ENCODE results near the gene PPP3R2. TPM values are rescaled to one million over a fixed set of nuclear protein-coding genes. Genes with fewer than 3 reads are reported as not detected.

Gene PPP3R2
- total RNA-seq, 2 experiments from 2014 or later, result not detected

- H3K4me1 ChIP-seq (ENCODE audit: insufficient read depth, low read length, poor library complexity, severe bottlenecking), result no peaks in the 10 kb centered on the region
- H3K36me3 ChIP-seq (ENCODE audit: insufficient read depth, low read length), result no peaks in the 10 kb centered on the region
- H3K79me2 ChIP-seq (ENCODE audit: insufficient read depth, low read depth, low read length), result no peaks in the 10 kb centered on the region
- intact Hi-C loops (cut with micrococcal nuclease; ENCODE audit: unreplicated experiment), result no loop called here
- no peak overlapping the region for H3K4me2 ChIP-seq (ENCODE audit: low read length)
- H3K4me3 ChIP-seq (ENCODE audit: low read depth, low read length, poor library complexity, severe bottlenecking), result no peak overlapping the region
- H3K27ac ChIP-seq (ENCODE audit: low read depth, low read length, poor library complexity, severe bottlenecking), result no peak overlapping the region
- POLR2A ChIA-PET, result no interaction called here
- no peaks in the 10 kb centered on the region for H3K9me3 ChIP-seq (ENCODE audit: low read length)
- no peaks in the 10 kb centered on the region for H3K9me2 ChIP-seq (ENCODE audit: insufficient read depth, low read length)
- no peak for TF ChIP-seq CTCF (conservative IDR thresholded peaks at IDR 0.05; ENCODE audit: low read length)
- no peak for TF ChIP-seq EZH2phosphoT487 (IDR thresholded peaks at IDR 0.05; ENCODE audit: borderline replicate concordance, low read depth, low read length)
- no peak overlapping the region for H2AFZ ChIP-seq (ENCODE audit: low read length)
- H4K20me1 ChIP-seq (ENCODE audit: insufficient read depth, low read length), result 0 out of 2 replicates have a peak, but pooled peaks cover 4% of the 10 kb centered on the region
- CTCF ChIA-PET (ENCODE audit: unreplicated experiment), result no interaction called here
- no peak for DNase-seq (ENCODE audit: low spot score)
- no TSS peak for BruUV-seq (replicated peaks)
These were observed 33.4 kb upstream of the PPP3R2 start for GRCh38 chr9:101628173-101628572.

- Histone ChIP-seq H3K27ac (ENCODE audit: low read depth, low read length, poor library complexity, severe bottlenecking) (no peak overlapping the region), H3K4me3 (ENCODE audit: low read depth, low read length, poor library complexity, severe bottlenecking) (no peak overlapping the region), H3K4me2 (ENCODE audit: low read length) (no peak overlapping the region), H3K79me2 (ENCODE audit: insufficient read depth, low read depth, low read length) (no peaks in the 10 kb centered on the region), H3K9me3 (ENCODE audit: low read length) (no peaks in the 10 kb centered on the region), H4K20me1 (ENCODE audit: insufficient read depth, low read length) (no peaks in the 10 kb centered on the region), H2AFZ (ENCODE audit: low read length) (no peak overlapping the region), H3K9me2 (ENCODE audit: insufficient read depth, low read length) (no peaks in the 10 kb centered on the region), H3K36me3 (ENCODE audit: insufficient read depth, low read length) (no peaks in the 10 kb centered on the region), H3K4me1 (ENCODE audit: insufficient read depth, low read length, poor library complexity, severe bottlenecking) (no peaks in the 10 kb centered on the region)
- CTCF ChIA-PET (ENCODE audit: unreplicated experiment), result no interaction called here
- DNase-seq (ENCODE audit: low spot score), result no peak
- no TSS peak for BruUV-seq (replicated peaks)
- no peak for TF ChIP-seq CTCF (conservative IDR thresholded peaks at IDR 0.05; ENCODE audit: low read length)
- no peak for TF ChIP-seq EZH2phosphoT487 (IDR thresholded peaks at IDR 0.05; ENCODE audit: borderline replicate concordance, low read depth, low read length)
- POLR2A ChIA-PET, result interaction anchor here (0.6 kb wide), 1 partner anchor 39 kb away, joined by 4 read pairs; no protein-coding TSS in a partner anchor
- intact Hi-C loops (cut with micrococcal nuclease; ENCODE audit: unreplicated experiment), result no loop called here
These were observed 31.5 kb upstream of the PPP3R2 start for GRCh38 chr9:101626295-101626694.

- ChIA-PET CTCF (ENCODE audit: unreplicated experiment) (no interaction called here), POLR2A (no interaction called here)
- H3K9me2 ChIP-seq (ENCODE audit: insufficient read depth, low read length), result no peaks in the 10 kb centered on the region
- no TSS peak for BruUV-seq (replicated peaks)
- H3K9me3 ChIP-seq (ENCODE audit: low read length), result no peaks in the 10 kb centered on the region
- no peak overlapping the region for H2AFZ ChIP-seq (ENCODE audit: low read length)
- H3K36me3 ChIP-seq (ENCODE audit: insufficient read depth, low read length), result no peaks in the 10 kb centered on the region
- no peak overlapping the region for H3K4me2 ChIP-seq (ENCODE audit: low read length)
- no peak for TF ChIP-seq EZH2phosphoT487 (IDR thresholded peaks at IDR 0.05; ENCODE audit: borderline replicate concordance, low read depth, low read length)
- TF ChIP-seq CTCF (conservative IDR thresholded peaks at IDR 0.05; ENCODE audit: low read length), result no peak
- DNase-seq (ENCODE audit: low spot score), result no peak
- no peaks in the 10 kb centered on the region for H3K79me2 ChIP-seq (ENCODE audit: insufficient read depth, low read depth, low read length)
- no peaks in the 10 kb centered on the region for H3K4me1 ChIP-seq (ENCODE audit: insufficient read depth, low read length, poor library complexity, severe bottlenecking)
- no peaks in the 10 kb centered on the region for H4K20me1 ChIP-seq (ENCODE audit: insufficient read depth, low read length)
- H3K4me3 ChIP-seq (ENCODE audit: low read depth, low read length, poor library complexity, severe bottlenecking), result no peak overlapping the region
- intact Hi-C loops (cut with micrococcal nuclease; ENCODE audit: unreplicated experiment), result no loop called here
- H3K27ac ChIP-seq (ENCODE audit: low read depth, low read length, poor library complexity, severe bottlenecking), result no peak overlapping the region
These were observed 31.1 kb upstream of the PPP3R2 start for GRCh38 chr9:101625876-101626275.
